Iris pigment epithelial cell (primary cell): Measurements from ENCODE around the gene NT5E.
"Not testable (repeated sequence)": the region's sequence is repeated elsewhere in the genome, so short reads cannot be mapped to it uniquely, and the experiment has no call there.

Source experiments
- DNase-seq: peaks from one replicate; pipeline ENCODE4 v3.0.0-alpha.2; 2011; ENCODE audit warnings: low read depth

The NT5E gene

DNA sequence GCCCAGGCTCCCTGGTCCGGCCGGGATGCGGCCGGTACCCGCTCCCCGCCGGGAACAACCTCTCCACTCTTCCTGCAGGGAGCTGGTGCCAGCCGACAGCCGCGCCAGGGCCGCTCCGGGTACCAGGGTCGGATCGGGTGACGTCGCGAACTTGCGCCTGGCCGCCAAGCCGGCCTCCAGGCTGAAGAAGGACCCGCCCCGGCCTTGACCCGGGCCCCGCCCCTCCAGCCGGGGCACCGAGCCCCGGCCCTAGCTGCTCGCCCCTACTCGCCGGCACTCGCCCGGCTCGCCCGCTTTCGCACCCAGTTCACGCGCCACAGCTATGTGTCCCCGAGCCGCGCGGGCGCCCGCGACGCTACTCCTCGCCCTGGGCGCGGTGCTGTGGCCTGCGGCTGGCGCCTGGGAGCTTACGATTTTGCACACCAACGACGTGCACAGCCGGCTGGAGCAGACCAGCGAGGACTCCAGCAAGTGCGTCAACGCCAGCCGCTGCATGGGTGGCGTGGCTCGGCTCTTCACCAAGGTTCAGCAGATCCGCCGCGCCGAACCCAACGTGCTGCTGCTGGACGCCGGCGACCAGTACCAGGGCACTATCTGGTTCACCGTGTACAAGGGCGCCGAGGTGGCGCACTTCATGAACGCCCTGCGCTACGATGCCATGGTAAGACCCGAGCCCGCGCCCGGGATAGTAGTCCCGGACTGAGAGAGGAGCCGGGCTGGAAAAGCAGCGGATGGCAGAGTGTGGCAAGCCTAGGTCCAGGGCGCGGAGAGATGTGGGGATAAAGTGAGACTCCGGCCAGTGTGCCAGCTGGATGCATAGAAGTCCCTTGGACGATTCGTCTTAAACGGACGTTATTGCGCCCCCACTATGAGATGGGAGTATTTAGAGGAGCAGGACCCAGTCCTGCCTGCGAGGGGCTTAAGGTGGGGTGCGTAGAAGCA, at the start of gene NT5E:
TSS of gene NT5E (plus strand) at position 266 of the 942 bp plus-strand sequence. CDS start at position 323, 57 bp downstream.
- peak; percentile 75 for DNase-seq

- no peak for DNase-seq
These were observed 49.6 kb upstream of the NT5E start for GRCh38 chr6:85400331-85400730.

- DNase-seq = no peak
These were observed 48.5 kb upstream of the NT5E start for GRCh38 chr6:85401186-85402021.

DNA sequence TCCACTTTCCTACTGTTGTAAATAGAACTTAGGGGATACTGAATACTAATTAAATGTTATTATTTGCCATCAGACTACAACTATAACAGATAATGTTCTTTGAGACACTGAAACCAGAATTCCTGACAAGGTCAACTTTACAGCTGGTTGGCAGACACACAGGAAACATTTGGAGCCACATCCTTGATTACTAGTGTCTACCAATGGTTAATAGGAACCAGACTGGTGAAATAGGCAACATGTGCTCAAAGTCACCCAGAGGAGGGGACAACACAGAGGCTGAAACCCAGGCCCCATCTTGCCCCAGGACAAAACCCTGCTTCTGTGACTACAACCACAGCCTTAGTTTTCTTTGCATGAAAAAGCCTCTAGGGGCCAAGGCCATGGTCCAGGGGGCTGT, 47.8 kb upstream of the NT5E start:
- DNase-seq = no peak

GRCh38 chr6:85402922-85403321, 47.0 kb upstream of the NT5E start:
- peak; percentile 61 for DNase-seq

- DNase-seq = peak; percentile 96
These were observed 46.4 kb upstream of the NT5E start for GRCh38 chr6:85403331-85404015.

DNA sequence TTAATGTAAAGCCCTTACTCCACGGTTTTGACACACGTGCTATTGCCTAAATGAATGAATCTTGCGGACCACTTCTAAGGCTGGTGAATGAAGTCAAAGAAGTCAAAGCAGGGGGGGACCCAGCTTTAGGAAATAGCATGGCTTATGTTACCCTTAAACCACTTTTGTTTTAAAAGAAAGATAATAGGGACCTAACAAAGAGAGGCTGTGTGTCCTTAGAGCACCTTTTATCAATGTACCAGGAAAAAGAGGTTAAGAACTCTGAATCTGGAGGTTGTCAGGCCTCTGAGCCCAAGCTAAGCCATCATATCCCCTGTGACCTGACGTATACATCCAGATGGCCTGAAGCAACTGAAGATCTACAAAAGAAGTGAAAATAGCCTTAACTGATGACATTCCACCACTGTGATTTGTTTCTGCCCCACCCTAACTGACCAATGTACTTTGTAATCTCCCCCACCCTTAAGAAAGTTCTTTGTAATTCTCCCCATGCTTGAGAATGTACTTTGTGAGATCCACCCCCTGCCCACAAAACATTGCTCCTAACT, 45.8 kb upstream of the NT5E start:
- DNase-seq = not testable (repeated sequence)

GRCh38 chr6:85404564-85405174, 45.2 kb upstream of the NT5E start:
- DNase-seq = peak; percentile 95

DNA sequence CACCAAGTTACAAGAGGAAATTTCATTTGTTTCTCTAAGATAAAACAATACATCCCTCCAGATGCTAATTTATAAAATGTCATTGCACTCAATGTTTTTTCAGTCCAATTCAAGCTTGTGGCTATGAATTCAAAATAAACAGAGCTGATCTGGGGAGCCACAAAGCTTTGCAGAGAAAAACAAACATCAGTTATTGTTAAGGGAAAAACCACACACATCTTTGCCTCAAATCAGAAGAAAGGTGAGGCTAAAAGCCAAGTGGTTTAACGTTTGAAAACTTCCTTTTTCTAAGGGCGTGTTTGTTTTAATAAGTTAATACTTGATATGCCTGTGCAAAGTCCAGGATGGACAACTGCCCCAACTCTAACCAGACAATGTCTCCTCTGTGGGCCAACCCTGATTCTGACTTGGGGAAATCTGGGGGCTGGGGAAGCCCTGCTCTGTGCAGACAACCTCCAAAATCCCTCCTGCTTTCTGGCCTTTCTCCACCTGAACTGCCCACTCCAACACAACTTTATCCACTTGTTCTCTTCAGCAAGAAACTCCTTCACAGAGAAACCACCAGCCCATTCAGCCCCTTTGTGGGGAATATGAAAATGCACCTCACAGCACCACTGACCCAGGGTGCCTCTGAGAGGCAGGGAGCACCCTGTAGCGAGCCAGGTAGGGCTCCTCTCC, 44.6 kb upstream of the NT5E start:
- peak; percentile 58 for DNase-seq

DNA sequence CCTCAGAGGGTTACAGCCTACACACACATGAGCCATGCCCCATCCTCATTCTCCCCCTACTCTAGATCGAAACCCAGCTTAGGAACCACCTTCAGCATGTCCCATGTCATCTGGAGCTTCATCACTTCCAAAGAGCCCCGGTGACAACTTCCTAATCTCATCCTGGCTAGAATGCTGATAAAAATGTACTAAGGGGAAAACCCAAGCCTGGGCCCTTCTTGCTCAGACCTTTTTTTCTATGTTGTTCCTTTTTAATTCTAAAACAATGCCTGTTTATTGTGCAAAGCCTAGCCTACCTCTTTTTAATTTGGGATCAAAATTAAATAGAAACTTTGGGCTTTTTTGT, 44.1 kb upstream of the NT5E start:
- DNase-seq = no peak

GRCh38 chr6:85406641-85407075, 43.2 kb upstream of the NT5E start:
- no peak for DNase-seq

- no peak for DNase-seq
These were observed 41.8 kb upstream of the NT5E start for GRCh38 chr6:85408039-85408438.

DNA sequence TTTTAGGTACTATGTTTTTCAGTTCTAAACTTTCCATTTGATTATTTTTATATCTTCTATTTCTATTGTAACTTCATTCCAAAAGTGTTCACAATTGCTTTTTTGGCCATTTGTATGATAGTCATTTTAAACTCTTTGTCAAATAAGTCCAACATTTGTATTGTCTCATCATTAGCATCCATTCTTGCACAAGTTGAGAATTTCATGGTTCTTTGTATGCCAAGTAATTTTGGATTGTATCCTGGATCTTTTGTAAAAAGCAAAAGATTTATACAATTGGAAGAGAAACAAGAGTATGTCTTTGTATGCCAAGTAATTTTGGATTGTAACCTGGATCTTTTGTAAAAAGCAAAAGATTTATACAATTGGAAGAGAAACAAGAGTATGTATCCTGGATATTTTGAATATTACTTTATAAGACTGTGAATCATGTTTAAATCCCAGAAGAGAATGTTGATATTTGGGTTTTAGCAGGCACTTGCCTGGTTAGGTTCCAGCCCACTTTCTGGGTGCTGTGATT, 36.9 kb upstream of the NT5E start:
- no peak for DNase-seq

GRCh38 chr6:85416049-85416448, 33.8 kb upstream of the NT5E start:
- DNase-seq = peak; percentile 69

DNA sequence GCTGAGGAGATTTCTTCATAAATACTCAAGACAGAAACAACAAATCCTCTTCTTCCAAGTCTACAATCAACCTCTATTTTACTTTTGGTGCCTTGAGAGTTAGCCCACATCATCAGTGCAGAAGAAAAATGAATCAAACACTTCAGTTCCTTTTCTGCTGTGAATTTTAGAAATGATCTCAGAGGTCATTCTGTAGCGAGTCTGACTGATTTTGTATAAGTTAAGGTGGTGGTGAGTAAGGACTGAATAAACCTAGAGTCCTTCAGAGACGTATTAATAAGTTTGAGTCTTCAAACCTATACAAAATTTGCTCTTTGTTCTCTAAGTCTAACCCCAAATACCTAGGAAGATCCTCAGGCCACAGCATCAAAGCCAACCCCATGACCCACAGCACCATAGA, 33.1 kb upstream of the NT5E start:
- DNase-seq = no peak

GRCh38 chr6:85417336-85417735, 32.5 kb upstream of the NT5E start:
- peak; percentile 45 for DNase-seq

GRCh38 chr6:85418059-85418458, 31.8 kb upstream of the NT5E start:
- peak; percentile 71 for DNase-seq

GRCh38 chr6:85419046-85419759, 30.7 kb upstream of the NT5E start:
- DNase-seq = no peak

GRCh38 chr6:85420551-85420950, 29.3 kb upstream of the NT5E start:
- DNase-seq = no peak

GRCh38 chr6:85421181-85421580, 28.7 kb upstream of the NT5E start:
- no peak for DNase-seq
